Body of pancreas (tissue), 4 donors: ENCODE data around the gene SETBP1.

ENCODE experiments used
- POLR2A ChIP-seq, 3 donors: fragments of 450-650 bp; IDR thresholded peaks; one replicate each; pipeline ENCODE4 v1.6.1; 2016; ENCODE audit warnings: antibody characterized with exemption in 3 of 3, mild to moderate bottlenecking in 2 of 3
- TF ChIP-seq, protein P1 (sequence below), 7 experiments: fragments of 450-650 bp in 4 of 7; fragments of 200-600 bp in 3 of 7; sonication (generic) in 3 of 7; IDR thresholded peaks; one replicate each; pipeline ENCODE4 v1.5.1; 2016 to 2019; ENCODE audit warnings: antibody characterized with exemption in 7 of 7

DNA sequence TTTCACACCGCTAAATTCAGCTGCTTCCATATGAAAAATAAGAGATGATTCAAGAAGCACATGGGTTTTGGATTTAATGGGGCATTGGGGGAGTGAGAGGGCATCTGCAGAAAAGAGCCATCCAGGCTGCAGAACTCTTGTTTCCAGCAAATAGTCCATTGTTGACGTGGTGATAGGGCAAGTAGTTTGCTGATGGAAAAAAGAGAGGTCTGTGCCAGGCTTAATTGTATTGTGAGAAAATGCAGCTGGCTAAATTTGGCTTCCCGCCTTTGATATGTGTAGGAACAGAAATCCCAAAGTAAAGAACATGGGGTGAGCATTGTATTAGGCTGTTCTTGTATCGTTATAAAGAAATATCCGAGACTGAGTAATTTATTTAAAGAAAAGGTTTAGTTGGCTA, 199.5 kb downstream of the SETBP1 start:
- TF ChIP-seq POLR2A (IDR thresholded peaks at IDR 0.05), result no peak
- TF ChIP-seq, protein P1, sequence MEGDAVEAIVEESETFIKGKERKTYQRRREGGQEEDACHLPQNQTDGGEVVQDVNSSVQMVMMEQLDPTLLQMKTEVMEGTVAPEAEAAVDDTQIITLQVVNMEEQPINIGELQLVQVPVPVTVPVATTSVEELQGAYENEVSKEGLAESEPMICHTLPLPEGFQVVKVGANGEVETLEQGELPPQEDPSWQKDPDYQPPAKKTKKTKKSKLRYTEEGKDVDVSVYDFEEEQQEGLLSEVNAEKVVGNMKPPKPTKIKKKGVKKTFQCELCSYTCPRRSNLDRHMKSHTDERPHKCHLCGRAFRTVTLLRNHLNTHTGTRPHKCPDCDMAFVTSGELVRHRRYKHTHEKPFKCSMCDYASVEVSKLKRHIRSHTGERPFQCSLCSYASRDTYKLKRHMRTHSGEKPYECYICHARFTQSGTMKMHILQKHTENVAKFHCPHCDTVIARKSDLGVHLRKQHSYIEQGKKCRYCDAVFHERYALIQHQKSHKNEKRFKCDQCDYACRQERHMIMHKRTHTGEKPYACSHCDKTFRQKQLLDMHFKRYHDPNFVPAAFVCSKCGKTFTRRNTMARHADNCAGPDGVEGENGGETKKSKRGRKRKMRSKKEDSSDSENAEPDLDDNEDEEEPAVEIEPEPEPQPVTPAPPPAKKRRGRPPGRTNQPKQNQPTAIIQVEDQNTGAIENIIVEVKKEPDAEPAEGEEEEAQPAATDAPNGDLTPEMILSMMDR (IDR thresholded peaks at IDR 0.05), result no peak
